DMS53 treated with DMSO at 0.1 percent for 48 hours (cell line): ENCODE data around the gene FBXO33.
"Not testable (repeated sequence)": the region's sequence is repeated elsewhere in the genome, so short reads cannot be mapped to it uniquely, and the experiment has no call there.

Experiments
- DNase-seq: peaks from one replicate; lab custom pipeline; 2025; ENCODE audit not compliant: unreplicated experiment; lab: John Stamatoyannopoulos, UW

The FBXO33 gene

GRCh38 chr14:39374851-39375250 is 57.4 kb downstream of the FBXO33 start:
- DNase-seq = no peak

GRCh38 chr14:39372656-39373055 is 59.6 kb downstream of the FBXO33 start:
- no peak for DNase-seq

- no peak for DNase-seq
Measured at GRCh38 chr14:39370415-39370814, 61.8 kb downstream of the FBXO33 start.

- no peak for DNase-seq
Measured at GRCh38 chr14:39369029-39369428, 63.2 kb downstream of the FBXO33 start.

DNA sequence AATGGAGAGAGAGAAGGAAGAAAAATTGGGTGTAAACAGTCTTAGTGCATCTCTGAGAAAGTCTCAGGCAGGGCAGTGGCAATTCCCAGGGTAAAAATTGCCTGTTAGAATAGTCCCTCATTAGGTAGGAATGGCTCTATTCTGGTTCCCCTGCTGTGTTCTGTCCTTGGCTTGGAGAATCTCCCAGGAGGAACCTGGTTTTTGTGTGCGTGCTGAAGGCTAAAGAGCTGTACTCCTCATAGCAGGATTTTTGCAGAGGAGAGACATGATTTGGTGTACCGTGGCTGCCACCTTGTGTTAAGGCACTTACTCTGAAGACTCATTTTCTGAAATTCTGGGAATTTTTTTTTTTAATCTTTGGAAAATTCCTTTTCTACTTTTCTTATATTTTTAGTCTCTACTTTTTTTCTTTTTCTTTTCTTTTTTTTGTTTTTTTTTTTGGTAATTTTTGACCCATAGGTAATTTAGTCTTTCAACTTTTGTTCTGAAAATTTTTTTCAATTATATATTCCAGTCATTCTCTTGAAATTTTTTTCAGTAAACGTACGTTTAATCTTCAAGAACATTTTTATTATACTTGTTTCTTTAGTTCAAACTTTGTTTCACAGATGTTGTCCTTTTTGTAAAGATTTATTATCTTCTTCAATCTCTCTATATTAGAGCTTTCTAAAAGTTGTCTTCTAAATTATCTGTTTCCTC is 63.8 kb downstream of the FBXO33 start:
- DNase-seq = peak; percentile 41

DNA sequence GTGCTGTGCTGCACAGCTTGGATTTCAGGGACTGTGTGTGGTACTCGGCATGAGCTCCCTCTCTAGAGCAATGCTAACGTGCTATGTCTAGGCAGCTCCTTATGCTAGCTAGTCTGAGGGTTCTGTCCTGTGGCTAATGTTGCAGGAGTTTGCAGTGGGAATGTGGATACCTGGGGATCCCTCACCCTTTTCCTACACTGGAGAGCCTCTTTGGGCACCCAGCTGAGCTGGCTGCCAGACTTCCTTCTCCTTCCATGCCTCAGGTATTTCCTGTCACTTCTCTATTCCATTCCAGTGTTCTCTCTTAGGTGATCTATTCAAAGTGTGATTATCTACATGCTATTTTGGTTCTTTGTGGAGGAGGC is 64.9 kb downstream of the FBXO33 start:
- DNase-seq = no peak

DNA sequence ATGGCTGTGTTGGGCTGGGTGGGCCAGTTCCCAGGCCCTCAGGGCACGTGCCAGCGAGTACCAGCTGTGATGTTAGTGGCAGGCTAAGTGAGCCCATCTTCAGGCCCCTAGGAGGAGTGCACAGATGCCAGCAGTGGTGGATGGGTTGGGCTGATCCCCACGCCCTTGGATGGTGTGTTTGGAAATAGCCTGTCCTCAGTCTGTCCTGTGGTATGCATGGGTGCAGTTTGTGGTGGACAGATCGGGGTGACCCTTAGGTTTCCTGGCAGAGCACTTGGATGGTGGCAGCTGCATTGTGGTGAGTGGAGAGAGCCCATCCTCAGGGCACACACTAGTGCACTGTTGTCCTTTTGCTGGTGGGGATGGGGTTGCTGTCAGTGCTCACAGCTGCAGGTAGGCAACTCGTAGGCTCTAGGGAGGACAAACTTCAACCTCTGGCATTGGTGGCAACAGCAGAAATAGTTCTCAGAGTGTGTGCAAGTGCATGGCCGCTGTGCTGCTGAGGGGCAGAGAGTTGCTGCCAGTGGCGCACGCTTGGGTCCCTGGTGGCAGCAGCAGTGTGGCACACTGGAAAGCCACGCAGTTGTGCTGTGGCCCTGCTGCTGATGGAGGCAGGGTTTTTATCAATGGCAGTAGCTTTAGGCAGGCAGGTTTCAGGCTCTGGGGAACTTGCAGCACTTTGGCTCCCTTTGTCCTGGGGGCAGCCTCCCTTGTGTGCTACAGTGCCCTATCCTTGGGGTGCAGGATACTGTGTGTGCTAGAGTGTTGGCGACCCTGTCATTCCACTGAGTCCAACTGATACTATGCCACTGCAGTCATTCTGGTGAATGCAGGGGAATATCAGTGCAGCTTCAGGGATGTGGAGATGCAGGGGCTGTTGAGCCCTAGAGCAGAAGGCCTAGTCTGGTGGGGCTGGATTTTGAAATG is 65.5 kb downstream of the FBXO33 start:
- DNase-seq = no peak

GRCh38 chr14:39365354-39365753 is 66.9 kb downstream of the FBXO33 start:
- no peak for DNase-seq

DNA sequence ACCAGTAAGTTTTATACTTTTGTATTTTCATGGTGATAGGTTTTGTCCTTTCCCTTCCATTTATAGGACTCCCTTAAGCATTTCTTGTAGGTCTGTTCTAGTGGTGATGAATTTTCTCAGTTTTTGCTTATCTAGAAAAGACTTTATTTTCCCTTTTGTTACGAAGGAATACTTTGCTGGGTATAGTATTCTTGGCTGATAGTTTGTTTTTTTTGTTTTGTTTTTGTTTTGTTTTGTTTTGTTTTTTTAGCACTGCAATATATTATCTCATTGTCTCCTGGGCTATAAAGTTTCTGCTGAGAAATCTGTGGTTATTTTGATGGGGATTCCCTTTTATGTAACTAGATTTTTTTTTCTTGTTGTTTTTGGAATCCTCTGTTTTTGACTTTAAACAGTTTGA is 67.7 kb downstream of the FBXO33 start:
- DNase-seq = no peak

DNA sequence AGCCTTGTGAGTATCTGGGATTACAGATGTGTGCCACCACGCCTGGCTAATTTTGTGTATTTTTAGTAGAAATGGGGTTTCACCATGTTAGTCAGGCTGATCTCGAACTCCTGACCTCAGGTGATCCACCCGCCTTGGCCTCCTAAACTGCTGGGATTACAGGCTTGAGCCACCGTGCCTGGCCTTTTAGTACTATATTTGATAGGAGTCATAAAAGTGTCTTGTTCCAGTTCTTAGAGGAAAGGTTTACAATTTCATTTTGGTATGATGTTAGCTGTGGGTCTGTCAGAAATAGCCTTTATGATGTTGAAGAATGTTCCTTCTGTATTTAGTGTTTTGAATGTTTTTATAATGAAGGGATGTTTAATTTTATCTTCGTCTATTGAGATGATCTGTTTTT is 70.7 kb downstream of the FBXO33 start:
- not testable (repeated sequence) for DNase-seq

- DNase-seq = no peak
Measured at GRCh38 chr14:39360316-39360715, 71.9 kb downstream of the FBXO33 start.

DNA sequence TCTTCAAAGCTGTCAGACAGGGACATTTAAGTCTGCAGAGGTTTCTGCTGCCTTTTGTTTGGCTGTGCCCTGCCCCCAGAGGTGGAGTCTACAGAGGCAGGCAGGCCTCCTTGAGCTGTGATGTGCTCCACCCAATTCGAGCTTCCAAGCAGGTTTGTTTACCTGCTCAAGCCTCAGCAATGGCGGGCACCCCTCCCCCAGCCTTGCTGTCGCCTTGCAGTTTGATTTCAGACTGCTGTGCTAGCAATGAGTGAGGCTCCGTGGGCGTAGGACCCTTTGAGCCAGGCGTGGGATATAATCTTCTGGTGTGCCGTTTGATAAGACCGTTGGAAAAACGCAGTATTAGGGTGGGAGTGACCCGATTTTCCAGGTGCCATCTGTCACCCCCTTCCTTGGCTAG is 73.2 kb downstream of the FBXO33 start:
- not testable (repeated sequence) for DNase-seq

GRCh38 chr14:39351708-39352107 is 80.5 kb downstream of the FBXO33 start:
- no peak for DNase-seq

GRCh38 chr14:39350866-39351265 is 81.4 kb downstream of the FBXO33 start:
- no peak for DNase-seq
